SK-N-SH (cell line): ENCODE measurements around the gene IRAK2.

ENCODE experiments used
- EP300 ChIP-seq, 2 experiments: IDR thresholded peaks; 2 replicates each; pipeline versions ENCODE4 v1.4.0 to v1.6.1; 2012; ENCODE audit warnings: borderline replicate concordance in 1 of 2, low read depth in 1 of 2, low read length in 1 of 2
- RXRA ChIP-seq: IDR thresholded peaks from 2 replicates; pipeline ENCODE4 v1.4.0; 2012; ENCODE audit warnings: low read depth, mild to moderate bottlenecking, borderline replicate concordance
- TAF1 ChIP-seq: IDR thresholded peaks from 2 replicates; pipeline ENCODE4 v1.6.1; 2012; ENCODE audit warnings: low read depth, mild to moderate bottlenecking, low read length, moderate library complexity, borderline replicate concordance
- TF ChIP-seq, protein P1 (sequence below): fragments of 200-600 bp; sonication (generic); IDR thresholded peaks from 2 replicates; pipeline ENCODE4 v1.6.1; 2017; ENCODE audit warnings: antibody characterized with exemption, mild to moderate bottlenecking, moderate library complexity

- TF ChIP-seq, protein P1, sequence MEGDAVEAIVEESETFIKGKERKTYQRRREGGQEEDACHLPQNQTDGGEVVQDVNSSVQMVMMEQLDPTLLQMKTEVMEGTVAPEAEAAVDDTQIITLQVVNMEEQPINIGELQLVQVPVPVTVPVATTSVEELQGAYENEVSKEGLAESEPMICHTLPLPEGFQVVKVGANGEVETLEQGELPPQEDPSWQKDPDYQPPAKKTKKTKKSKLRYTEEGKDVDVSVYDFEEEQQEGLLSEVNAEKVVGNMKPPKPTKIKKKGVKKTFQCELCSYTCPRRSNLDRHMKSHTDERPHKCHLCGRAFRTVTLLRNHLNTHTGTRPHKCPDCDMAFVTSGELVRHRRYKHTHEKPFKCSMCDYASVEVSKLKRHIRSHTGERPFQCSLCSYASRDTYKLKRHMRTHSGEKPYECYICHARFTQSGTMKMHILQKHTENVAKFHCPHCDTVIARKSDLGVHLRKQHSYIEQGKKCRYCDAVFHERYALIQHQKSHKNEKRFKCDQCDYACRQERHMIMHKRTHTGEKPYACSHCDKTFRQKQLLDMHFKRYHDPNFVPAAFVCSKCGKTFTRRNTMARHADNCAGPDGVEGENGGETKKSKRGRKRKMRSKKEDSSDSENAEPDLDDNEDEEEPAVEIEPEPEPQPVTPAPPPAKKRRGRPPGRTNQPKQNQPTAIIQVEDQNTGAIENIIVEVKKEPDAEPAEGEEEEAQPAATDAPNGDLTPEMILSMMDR: no peak
- no peak for TF ChIP-seq EP300 (IDR thresholded peaks at IDR 0.05; ENCODE audit: borderline replicate concordance in 1 of 2, low read depth in 1 of 2, low read length in 1 of 2)
- no peak for TF ChIP-seq RXRA
- TF ChIP-seq TAF1: no peak
Measured at GRCh38 chr3:10268116-10268515, 103.4 kb downstream of the IRAK2 start.
